B cell (primary cell): ENCODE results near the gene PCDHA3.

Source experiments
- EZH2 ChIP-seq: IDR thresholded peaks from 2 replicates; pipeline ENCODE4 v1.6.1; 2012; ENCODE audit warnings: borderline replicate concordance, low read depth, mild to moderate bottlenecking, moderate library complexity, low read length; ENCODE audit not compliant: insufficient read depth, poor library complexity, severe bottlenecking
- TF ChIP-seq, protein P1 (sequence below): fragments of 200-600 bp; IDR thresholded peaks from one replicate; pipeline ENCODE4 v1.8.0; 2022; ENCODE audit warnings: antibody characterized with exemption, mild to moderate bottlenecking

GRCh38 chr5:140753561-140753960, 47.3 kb upstream of the PCDHA3 start:
- TF ChIP-seq, protein P1, sequence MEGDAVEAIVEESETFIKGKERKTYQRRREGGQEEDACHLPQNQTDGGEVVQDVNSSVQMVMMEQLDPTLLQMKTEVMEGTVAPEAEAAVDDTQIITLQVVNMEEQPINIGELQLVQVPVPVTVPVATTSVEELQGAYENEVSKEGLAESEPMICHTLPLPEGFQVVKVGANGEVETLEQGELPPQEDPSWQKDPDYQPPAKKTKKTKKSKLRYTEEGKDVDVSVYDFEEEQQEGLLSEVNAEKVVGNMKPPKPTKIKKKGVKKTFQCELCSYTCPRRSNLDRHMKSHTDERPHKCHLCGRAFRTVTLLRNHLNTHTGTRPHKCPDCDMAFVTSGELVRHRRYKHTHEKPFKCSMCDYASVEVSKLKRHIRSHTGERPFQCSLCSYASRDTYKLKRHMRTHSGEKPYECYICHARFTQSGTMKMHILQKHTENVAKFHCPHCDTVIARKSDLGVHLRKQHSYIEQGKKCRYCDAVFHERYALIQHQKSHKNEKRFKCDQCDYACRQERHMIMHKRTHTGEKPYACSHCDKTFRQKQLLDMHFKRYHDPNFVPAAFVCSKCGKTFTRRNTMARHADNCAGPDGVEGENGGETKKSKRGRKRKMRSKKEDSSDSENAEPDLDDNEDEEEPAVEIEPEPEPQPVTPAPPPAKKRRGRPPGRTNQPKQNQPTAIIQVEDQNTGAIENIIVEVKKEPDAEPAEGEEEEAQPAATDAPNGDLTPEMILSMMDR: no peak
- TF ChIP-seq EZH2: no peak
